ENCODE data around the gene MATN3. TPM values are rescaled to one million over a fixed set of nuclear protein-coding genes. Genes with fewer than 3 reads are reported as not detected.
A peak's percentile ranks its signal among the peaks of the same experiment; 100 is the strongest.

The MATN3 gene
- total and polyA plus RNA-seq, 2 of the 13 experiments (the other 11 are each of a cell fraction or from before 2014, with no cell fraction given): 36.1 to 208 TPM

GRCh38 chr2:20050646-20051531, 38.4 kb upstream of the MATN3 start (continued):
- TF ChIP-seq FOXP1 (IDR thresholded peaks at IDR 0.05): no peak
- TF ChIP-seq FOXP1 (CRISPR knock-in tag; IDR thresholded peaks at IDR 0.05): no peak
- TF ChIP-seq PAF1 (CRISPR knock-in tag; IDR thresholded peaks at IDR 0.05): no peak
- TF ChIP-seq MLX (CRISPR knock-in tag; IDR thresholded peaks at IDR 0.05): no peak
- no peak for TF ChIP-seq RBM39 (IDR thresholded peaks at IDR 0.05; ENCODE audit: low read depth, low read length, poor library complexity, severe bottlenecking)
- TF ChIP-seq ZNF234 (CRISPR knock-in tag; conservative IDR thresholded peaks at IDR 0.05): no peak
- no peak for TF ChIP-seq NFATC3 (CRISPR knock-in tag; IDR thresholded peaks at IDR 0.05)
- no peak for TF ChIP-seq ZNF143 (CRISPR knock-in tag; IDR thresholded peaks at IDR 0.05)
- TF ChIP-seq TEF (CRISPR knock-in tag; IDR thresholded peaks at IDR 0.05): no peak
- TF ChIP-seq MXI1 (IDR thresholded peaks at IDR 0.05; ENCODE audit: borderline replicate concordance, low read depth, low read length): no peak
- peak; percentile 55; the same call in 1 of the 2 replicates for TF ChIP-seq SALL1 (CRISPR knock-in tag; IDR thresholded peaks at IDR 0.05)
- no peak for TF ChIP-seq ETV6 (CRISPR knock-in tag; conservative IDR thresholded peaks at IDR 0.05)
- no peak; the same call in 1 of the 2 replicates for TF ChIP-seq CREB3 (CRISPR knock-in tag; IDR thresholded peaks at IDR 0.05)
- no peak for TF ChIP-seq HBP1 (CRISPR knock-in tag; IDR thresholded peaks at IDR 0.05; ENCODE audit: low read depth)
- TF ChIP-seq TERF1 (CRISPR knock-in tag; IDR thresholded peaks at IDR 0.05): no peak
- no peak for TF ChIP-seq CENPT (CRISPR knock-in tag; IDR thresholded peaks at IDR 0.05; ENCODE audit: low read depth)
- no peak for TF ChIP-seq ZFP36L1 (CRISPR knock-in tag; IDR thresholded peaks at IDR 0.05)
- TF ChIP-seq PHF20 (CRISPR knock-in tag; IDR thresholded peaks at IDR 0.05): no peak
- TF ChIP-seq KMT2A (CRISPR knock-in tag; IDR thresholded peaks at IDR 0.05): peak; percentile 85

Data from HepG2 (cell line).